RKO (cell line): ENCODE data around the gene ATP6V0B.

Source experiments
- DNase-seq: peaks from one replicate; pipeline ENCODE4 v3.0.0-alpha.2; 2016; ENCODE audit warnings: low spot score

The ATP6V0B gene

GRCh38 chr1:43984855-43985254, 10.1 kb downstream of the ATP6V0B start:
- DNase-seq = no peak

GRCh38 chr1:43985984-43986595, 11.3 kb downstream of the ATP6V0B start:
- DNase-seq = no peak

- DNase-seq = no peak
Observed at GRCh38 chr1:43986712-43987111, 12.0 kb downstream of the ATP6V0B start.

GRCh38 chr1:43987159-43987902, 12.6 kb downstream of the ATP6V0B start:
- DNase-seq = no peak

GRCh38 chr1:43990271-43991199, 15.8 kb downstream of the ATP6V0B start:
- no peak for DNase-seq

- no peak for DNase-seq
Observed at GRCh38 chr1:43991200-43991475, 16.4 kb downstream of the ATP6V0B start.

- DNase-seq = peak; percentile 76
Observed at GRCh38 chr1:43991476-43992231, 16.9 kb downstream of the ATP6V0B start, which contains the start of gene CCDC24. Gene CCDC24, plus strand, starts transcription at chr1:43991599. Its CDS starts 280 bp downstream, at chr1:43991879.

- no peak for DNase-seq
Observed at GRCh38 chr1:43992232-43992995, 17.7 kb downstream of the ATP6V0B start.

GRCh38 chr1:43993206-43993914, 18.6 kb downstream of the ATP6V0B start:
- no peak for DNase-seq

GRCh38 chr1:43994071-43994470, 19.3 kb downstream of the ATP6V0B start:
- DNase-seq = no peak

GRCh38 chr1:43994794-43995790, 20.3 kb downstream of the ATP6V0B start:
- peak; percentile 52 for DNase-seq

- no peak for DNase-seq
Observed at GRCh38 chr1:43995984-43996732, 21.4 kb downstream of the ATP6V0B start.

GRCh38 chr1:43996733-43997115, 22.0 kb downstream of the ATP6V0B start:
- DNase-seq = no peak

GRCh38 chr1:43997295-43997999, 22.7 kb downstream of the ATP6V0B start:
- no peak for DNase-seq

- DNase-seq = no peak
Observed at GRCh38 chr1:43998000-43998378, 23.2 kb downstream of the ATP6V0B start.

GRCh38 chr1:43999455-43999854, 24.7 kb downstream of the ATP6V0B start:
- no peak for DNase-seq

- DNase-seq = no peak
Observed at GRCh38 chr1:44000122-44000665, 25.4 kb downstream of the ATP6V0B start.

- DNase-seq = no peak
Observed at GRCh38 chr1:44002165-44002564, 27.4 kb downstream of the ATP6V0B start.
